Effector memory CD4-positive, alpha-beta T cell (primary cell): Measurements from ENCODE around the gene RPS6KC1.

Experiments
- DNase-seq, 3 donors: peaks; one replicate each; pipeline ENCODE4 v3.0.0-alpha.2; 2020
- H3K27ac ChIP-seq: 2 replicates; pipeline ENCODE4 v1.7.0; 2013; ENCODE audit warnings: mild to moderate bottlenecking, low read length, moderate library complexity; ENCODE audit not compliant: insufficient read depth, poor library complexity, severe bottlenecking
- H3K27me3 ChIP-seq: replicated peaks from 2 replicates; pipeline ENCODE4 v1.7.0; 2013; ENCODE audit warnings: mild to moderate bottlenecking, low read length; ENCODE audit not compliant: insufficient read depth, control insufficient read depth, poor library complexity, severe bottlenecking
- H3K36me3 ChIP-seq: 2 replicates; pipeline ENCODE4 v1.7.0; 2013; ENCODE audit warnings: mild to moderate bottlenecking, low read length, moderate library complexity; ENCODE audit not compliant: control insufficient read depth, insufficient read depth
- H3K4me1 ChIP-seq: 2 replicates; pipeline ENCODE4 v1.7.0; 2013; ENCODE audit warnings: low read length, mild to moderate bottlenecking; ENCODE audit not compliant: control insufficient read depth, insufficient read depth, poor library complexity, severe bottlenecking
- H3K4me3 ChIP-seq: 2 replicates; pipeline ENCODE4 v1.7.0; 2013; ENCODE audit warnings: low read length, low read depth, mild to moderate bottlenecking; ENCODE audit not compliant: insufficient read depth, poor library complexity, severe bottlenecking
- H3K9me3 ChIP-seq: 2 replicates; pipeline ENCODE4 v1.7.0; 2013; ENCODE audit warnings: mild to moderate bottlenecking, low read length, moderate library complexity; ENCODE audit not compliant: control insufficient read depth

The RPS6KC1 gene

DNA sequence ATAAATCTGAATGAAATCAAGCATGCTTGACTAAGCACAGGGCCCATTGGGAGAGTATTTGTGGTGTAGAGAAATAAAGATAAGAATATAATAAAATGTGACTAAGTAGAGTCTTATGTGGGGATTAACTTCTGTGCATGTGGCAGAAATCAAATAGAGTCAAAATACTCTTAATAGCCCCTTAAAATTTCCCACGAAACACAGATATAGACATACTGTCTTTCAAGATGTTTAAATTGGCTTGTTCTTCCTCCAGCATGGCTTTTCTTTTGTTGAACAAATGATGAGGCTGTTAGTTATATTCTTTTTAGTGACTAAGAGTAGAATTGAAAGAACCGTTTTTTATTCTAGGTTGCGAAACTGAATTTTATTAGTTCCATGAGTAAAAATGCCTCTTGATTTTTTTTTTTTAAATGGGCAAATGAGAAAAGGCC is 112.3 kb downstream of the RPS6KC1 start:
- Histone ChIP-seq H3K4me3 (no peak overlapping the region), H3K27me3 (no peaks in the 10 kb centered on the region), H3K9me3 (no peaks in the 10 kb centered on the region), H3K4me1 (no peaks in the 10 kb centered on the region), H3K36me3 (no peaks in the 10 kb centered on the region), H3K27ac (no peak overlapping the region)
- DNase-seq, result no peak

DNA sequence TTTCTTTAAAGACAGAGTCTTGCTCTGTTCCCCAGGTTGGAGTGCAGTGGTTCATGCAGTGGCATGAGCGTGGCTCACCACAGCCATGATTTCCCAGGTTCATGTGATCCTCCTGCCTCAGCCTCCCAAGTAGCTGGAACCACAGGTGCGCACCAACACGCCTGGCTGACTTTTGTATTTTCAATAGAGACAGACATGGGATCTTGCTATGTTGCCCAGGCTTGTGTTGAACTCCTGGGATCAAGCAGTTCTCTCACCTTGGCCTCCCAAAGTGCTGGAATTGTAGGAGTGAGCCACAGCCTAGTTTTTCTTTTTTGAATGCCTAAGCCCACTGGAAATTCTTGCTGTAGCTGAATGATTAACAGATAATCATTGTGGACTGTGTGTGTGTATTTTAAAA is 113.5 kb downstream of the RPS6KC1 start:
- Histone ChIP-seq H3K27me3 (no peaks in the 10 kb centered on the region), H3K9me3 (no peaks in the 10 kb centered on the region), H3K4me3 (no peak overlapping the region), H3K27ac (no peak overlapping the region), H3K4me1 (no peaks in the 10 kb centered on the region), H3K36me3 (no peaks in the 10 kb centered on the region)
- no peak for DNase-seq

DNA sequence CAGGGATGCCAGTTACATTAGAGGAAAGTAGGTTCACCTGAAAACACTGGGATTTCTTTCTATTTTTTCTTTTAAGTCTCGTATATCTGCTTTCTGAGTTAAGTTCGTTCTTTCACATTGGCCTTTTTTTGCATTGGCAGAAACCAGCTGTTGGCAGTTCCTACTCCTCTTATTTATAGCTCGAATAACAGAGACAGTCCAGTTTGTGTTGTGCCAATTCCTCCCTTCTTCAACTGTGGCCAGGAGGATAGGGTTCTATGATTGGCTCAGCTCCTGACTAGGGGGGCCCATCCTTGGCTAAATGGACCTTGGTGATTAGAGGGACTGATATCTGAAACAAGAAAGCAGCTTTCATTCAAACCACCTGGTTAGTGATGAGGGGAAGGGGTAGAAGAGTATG is 115.8 kb downstream of the RPS6KC1 start:
- no peak for DNase-seq

DNA sequence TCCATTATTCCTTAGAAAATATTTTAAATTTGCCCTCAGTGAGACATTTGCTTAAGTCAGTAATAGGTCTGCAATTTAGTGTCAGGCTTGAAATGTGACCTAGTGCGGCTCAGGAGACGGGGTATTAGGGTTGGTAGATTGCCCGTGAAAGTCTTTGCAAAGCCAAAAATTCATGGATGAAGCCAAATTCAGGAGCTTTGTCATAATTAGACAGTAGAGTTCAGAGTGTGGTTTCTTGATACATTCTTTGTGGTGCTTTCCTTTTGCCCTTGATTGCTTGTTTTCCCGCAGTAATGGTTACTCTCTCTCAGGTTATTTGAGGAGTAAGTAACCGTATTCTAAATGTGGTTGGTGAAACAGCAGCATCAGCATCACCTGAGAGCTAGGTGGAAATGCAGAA is 120.7 kb downstream of the RPS6KC1 start:
- no peak overlapping the region for H3K4me3 ChIP-seq
- H3K4me1 ChIP-seq, result no peaks in the 10 kb centered on the region
- peaks cover 3% of the 10 kb centered on the region for H3K36me3 ChIP-seq
- H3K27me3 ChIP-seq, result no peaks in the 10 kb centered on the region
- DNase-seq, result no peak
- no peak overlapping the region for H3K27ac ChIP-seq
- H3K9me3 ChIP-seq, result no peaks in the 10 kb centered on the region

More for the DNA sequence above, 115.8 kb downstream of the RPS6KC1 start:
- Histone ChIP-seq H3K27ac (no peak overlapping the region), H3K9me3 (no peaks in the 10 kb centered on the region), H3K36me3 (no peaks in the 10 kb centered on the region), H3K4me1 (no peaks in the 10 kb centered on the region), H3K4me3 (no peak overlapping the region), H3K27me3 (no peaks in the 10 kb centered on the region)

DNA sequence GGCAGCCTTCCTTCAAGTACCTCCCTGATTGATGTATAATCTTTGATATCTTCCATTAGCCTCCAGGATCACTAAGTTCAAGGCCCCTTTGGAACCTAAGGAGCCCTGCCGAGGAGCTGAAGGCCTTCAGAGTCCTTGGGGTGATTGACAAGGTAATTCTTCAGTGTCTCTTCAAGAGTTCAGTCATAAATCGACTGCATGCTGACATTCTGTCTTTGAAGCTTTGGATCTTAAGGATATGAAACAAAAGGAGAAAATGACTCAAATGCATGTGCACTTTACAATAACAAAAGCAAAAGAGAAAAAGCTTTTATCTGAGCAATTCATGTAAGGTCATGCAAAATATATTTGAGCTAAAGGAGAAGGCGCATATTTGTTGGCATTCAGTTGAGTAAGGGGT is 125.3 kb downstream of the RPS6KC1 start:
- no peaks in the 10 kb centered on the region for H3K9me3 ChIP-seq
- no peaks in the 10 kb centered on the region for H3K27me3 ChIP-seq
- no peak overlapping the region for H3K27ac ChIP-seq
- no peak for DNase-seq
- no peaks in the 10 kb centered on the region for H3K4me1 ChIP-seq
- peaks cover 3% of the 10 kb centered on the region for H3K36me3 ChIP-seq
- H3K4me3 ChIP-seq, result no peak overlapping the region

DNA sequence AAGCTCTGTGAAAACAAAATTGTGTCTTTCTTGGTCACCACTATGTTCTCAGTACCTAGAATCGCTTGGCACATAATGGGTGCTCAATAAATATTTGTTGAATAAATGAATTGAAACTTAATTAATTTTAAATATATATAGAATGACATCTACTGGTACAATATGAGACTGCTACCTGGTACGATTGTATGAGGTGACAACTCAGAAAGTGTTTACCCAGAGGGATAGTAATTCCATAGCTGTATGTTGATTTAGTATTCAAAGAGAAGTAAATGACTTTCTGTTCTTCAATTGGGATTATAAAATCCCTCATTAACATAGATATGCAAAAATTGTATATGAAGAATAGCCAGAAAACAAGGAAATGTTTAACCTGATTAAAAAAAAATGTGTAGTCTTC is 128.7 kb downstream of the RPS6KC1 start:
- no peaks in the 10 kb centered on the region for H3K4me1 ChIP-seq
- no peak for DNase-seq

DNA sequence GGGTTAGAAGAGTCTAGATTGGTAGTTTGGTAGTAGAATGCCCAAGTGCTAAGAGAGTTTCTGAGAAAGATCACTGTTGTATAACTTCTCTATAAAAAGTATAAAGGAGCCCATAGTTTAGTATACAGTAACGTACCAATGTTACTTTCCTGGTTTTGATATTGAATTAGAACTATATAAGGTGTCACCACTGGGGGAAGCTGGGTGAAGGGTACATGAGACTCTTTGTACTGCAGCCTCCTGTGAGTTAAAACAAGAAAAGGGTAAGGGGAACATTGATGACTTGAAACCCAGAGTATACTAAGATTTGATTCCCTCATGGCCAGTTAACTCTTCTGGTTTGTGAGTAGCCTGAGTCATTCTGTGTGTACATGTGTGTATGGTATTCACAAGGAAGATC is 129.8 kb downstream of the RPS6KC1 start:
- no peaks in the 10 kb centered on the region for H3K27me3 ChIP-seq
- no peak overlapping the region for H3K4me3 ChIP-seq
- no peak overlapping the region for H3K27ac ChIP-seq
- DNase-seq, result no peak
- peaks cover 3% of the 10 kb centered on the region for H3K36me3 ChIP-seq
- no peaks in the 10 kb centered on the region for H3K9me3 ChIP-seq
- no peaks in the 10 kb centered on the region for H3K4me1 ChIP-seq

More for the DNA sequence above, 128.7 kb downstream of the RPS6KC1 start:
- no peaks in the 10 kb centered on the region for H3K9me3 ChIP-seq
- no peak overlapping the region for H3K27ac ChIP-seq
- H3K27me3 ChIP-seq, result no peaks in the 10 kb centered on the region
- H3K36me3 ChIP-seq, result peaks cover 3% of the 10 kb centered on the region
- H3K4me3 ChIP-seq, result no peak overlapping the region

DNA sequence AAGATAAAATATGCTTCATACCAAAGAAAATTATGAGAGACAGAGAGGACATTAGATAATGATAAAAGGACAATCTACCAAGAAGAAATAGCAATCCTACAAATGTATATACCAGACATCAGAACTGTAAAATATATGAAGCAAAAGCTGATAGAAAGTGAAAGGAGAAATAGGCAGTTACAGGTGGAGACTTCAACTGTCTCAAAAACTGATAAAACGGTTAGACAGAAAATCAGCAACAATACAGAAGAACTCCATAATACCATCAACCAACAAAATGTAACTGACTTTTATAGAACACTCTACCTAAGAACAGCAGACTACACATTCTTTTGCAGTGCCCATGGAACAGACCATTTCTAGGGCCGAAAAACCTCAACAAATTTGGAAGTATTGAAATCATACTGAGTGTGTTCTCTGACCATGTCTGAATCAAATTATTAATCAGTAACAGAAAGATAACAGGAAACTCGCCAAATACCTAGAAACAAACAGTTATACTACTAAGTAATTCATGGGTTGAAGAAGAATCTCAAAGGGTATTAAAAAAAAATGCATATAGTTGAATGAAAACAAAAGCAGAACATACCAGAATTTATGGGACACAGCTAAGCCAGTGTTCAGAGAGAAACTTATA is 132.1 kb downstream of the RPS6KC1 start:
- no peak overlapping the region for H3K27ac ChIP-seq
- no peaks in the 10 kb centered on the region for H3K27me3 ChIP-seq
- no peaks in the 10 kb centered on the region for H3K9me3 ChIP-seq
- no peak for DNase-seq
- H3K4me1 ChIP-seq, result no peaks in the 10 kb centered on the region
- H3K4me3 ChIP-seq, result no peak overlapping the region
- H3K36me3 ChIP-seq, result peaks cover 4% of the 10 kb centered on the region

DNA sequence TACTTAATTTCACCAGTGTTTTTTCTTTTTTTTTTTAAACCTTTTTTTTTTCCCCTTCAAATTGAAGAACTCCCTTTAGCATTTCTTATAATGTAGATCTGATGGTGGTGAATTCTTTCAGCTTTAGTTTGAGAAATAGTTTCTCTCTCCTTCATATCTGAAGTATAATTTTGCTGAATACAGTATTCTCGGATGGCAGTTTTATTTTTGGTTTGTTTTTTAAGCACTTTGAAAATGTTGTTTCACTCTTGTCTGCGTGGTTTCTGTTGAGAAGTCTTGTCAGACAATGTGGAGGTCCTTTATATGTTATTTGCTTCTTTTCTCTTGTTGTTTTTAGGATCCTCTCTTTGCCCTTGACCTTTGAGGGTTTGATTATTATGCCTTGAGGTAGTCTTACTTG is 135.1 kb downstream of the RPS6KC1 start:
- Histone ChIP-seq H3K4me3 (no peak overlapping the region), H3K4me1 (no peaks in the 10 kb centered on the region)

DNA sequence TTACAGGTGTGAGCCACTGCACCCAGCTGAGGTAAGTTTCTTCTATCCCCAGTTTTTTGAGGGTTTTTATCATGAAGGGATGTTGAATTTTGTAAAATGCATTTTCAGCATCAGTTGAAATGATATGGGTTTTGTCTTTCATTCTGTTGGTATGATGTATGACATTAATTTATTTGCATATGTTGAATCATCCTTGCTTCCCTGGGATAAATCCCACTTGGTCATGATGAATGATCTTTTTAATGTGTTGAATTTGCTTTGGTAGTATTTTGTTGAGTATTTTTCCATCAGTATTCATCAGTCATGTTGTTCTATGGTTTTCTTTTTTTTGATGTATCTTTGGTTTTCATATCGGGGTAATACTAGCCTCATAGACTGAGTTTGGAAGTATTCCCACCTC is 141.0 kb downstream of the RPS6KC1 start:
- Histone ChIP-seq H3K9me3 (no peaks in the 10 kb centered on the region), H3K4me3 (no peak overlapping the region), H3K4me1 (no peaks in the 10 kb centered on the region), H3K27ac (no peak overlapping the region), H3K27me3 (no peaks in the 10 kb centered on the region), H3K36me3 (no peaks in the 10 kb centered on the region)
- DNase-seq, result no peak

More for the DNA sequence above, 135.1 kb downstream of the RPS6KC1 start:
- Histone ChIP-seq H3K36me3 (peaks cover 4% of the 10 kb centered on the region), H3K9me3 (no peaks in the 10 kb centered on the region), H3K27ac (no peak overlapping the region), H3K27me3 (no peaks in the 10 kb centered on the region)
- no peak for DNase-seq
